K562 (cell line): ENCODE measurements around the gene LAGE3. TPM values are rescaled to one million over a fixed set of nuclear protein-coding genes. Genes with fewer than 3 reads are reported as not detected.

Experiments used
- DIDO1 ChIP-seq: fragments of 450-650 bp; IDR thresholded peaks from 2 replicates; pipeline ENCODE4 v1.6.1; 2016; ENCODE audit warnings: low read depth, missing biosample characterization, missing genetic modification characterization
- DMBX1 ChIP-seq: fragments of 250-450 bp; sonication (Bioruptor Pico); IDR thresholded peaks from 2 replicates; pipeline ENCODE4 v1.8.0; 2022; ENCODE audit warnings: inconsistent platforms, mild to moderate bottlenecking, moderate library complexity, borderline replicate concordance
- GTF2E2 ChIP-seq: fragments of 200-800 bp; sonication (Bioruptor generic); IDR thresholded peaks from 2 replicates; pipeline ENCODE4 v1.6.1; 2016; ENCODE audit warnings: missing genetic modification characterization, missing compliant biosample characterization
- KDM5B ChIP-seq: fragments of 200-600 bp; sonication (generic); IDR thresholded peaks from 2 replicates; pipeline ENCODE4 v1.6.1; 2012; ENCODE audit warnings: low read depth, mild to moderate bottlenecking, moderate library complexity, low read length, control low read depth, inconsistent platforms; ENCODE audit not compliant: insufficient replicate concordance
- RBM14 ChIP-seq: fragments of 200-400 bp; formaldehyde crosslinking; IDR thresholded peaks from 2 replicates; pipeline ENCODE4 v1.6.1; 2018; ENCODE audit warnings: low read depth, mild to moderate bottlenecking, low read length, moderate library complexity, borderline replicate concordance; ENCODE audit not compliant: insufficient read depth
- RCOR1 ChIP-seq, 2 experiments: IDR thresholded peaks; 2 replicates each; pipeline ENCODE4 v1.6.1; 2012; ENCODE audit warnings: low read depth in 2 of 2, low read length in 2 of 2, borderline replicate concordance in 1 of 2, improper control_type of control experiment in 1 of 2
- ZNF77 ChIP-seq: fragments of 250-450 bp; sonication (Bioruptor Pico); IDR thresholded peaks from 2 replicates; pipeline ENCODE4 v1.5.0; 2020
- polyA plus RNA-seq, 8 experiments: library from polyadenylated mRNA; depleted of rRNA in 4 of 8; stranded (reverse) in 5 of 8; unstranded in 3 of 8; fragments of >200 nt; fragmentation: Nextera tagmentation in 2 of 8; fragmentation: Illumina TruSeq in 1 of 8; extraction: Ambion mirVana in 2 of 8; extraction: Trizol in 1 of 8; gene quantifications; 2 replicates each; pipeline versions ENCODE4 v1.2.1 to v1.2.3, GENCODE V29; 2011 to 2014; ENCODE audit warnings: inconsistent platforms in 1 of 8, missing spikeins in 1 of 8
- total RNA-seq, 7 experiments: library from RNA; depleted of rRNA in 6 of 7; stranded (reverse); fragments of >200 nt in 6 of 7; fragmentation: Illumina TruSeq in 2 of 7; extraction: Trizol in 2 of 7; gene quantifications; 2 replicates each; pipeline versions ENCODE4 v1.2.1 to v1.2.3, GENCODE V29; 2011 to 2021; ENCODE audit warnings: low replicate concordance in 1 of 7
- TF ChIP-seq, protein P1 (sequence below): sonication (generic); formaldehyde crosslinking; IDR thresholded peaks from 2 replicates; pipeline ENCODE4 v1.8.1; 2023; ENCODE audit warnings: mild to moderate bottlenecking, missing genetic modification reagents

LAGE3 gene
- total and polyA plus RNA-seq, 9 of the 15 experiments (the other 6 are each of a cell fraction or from before 2014, with no cell fraction given), result 28.2 to 125 (median 35.8) TPM

DNA sequence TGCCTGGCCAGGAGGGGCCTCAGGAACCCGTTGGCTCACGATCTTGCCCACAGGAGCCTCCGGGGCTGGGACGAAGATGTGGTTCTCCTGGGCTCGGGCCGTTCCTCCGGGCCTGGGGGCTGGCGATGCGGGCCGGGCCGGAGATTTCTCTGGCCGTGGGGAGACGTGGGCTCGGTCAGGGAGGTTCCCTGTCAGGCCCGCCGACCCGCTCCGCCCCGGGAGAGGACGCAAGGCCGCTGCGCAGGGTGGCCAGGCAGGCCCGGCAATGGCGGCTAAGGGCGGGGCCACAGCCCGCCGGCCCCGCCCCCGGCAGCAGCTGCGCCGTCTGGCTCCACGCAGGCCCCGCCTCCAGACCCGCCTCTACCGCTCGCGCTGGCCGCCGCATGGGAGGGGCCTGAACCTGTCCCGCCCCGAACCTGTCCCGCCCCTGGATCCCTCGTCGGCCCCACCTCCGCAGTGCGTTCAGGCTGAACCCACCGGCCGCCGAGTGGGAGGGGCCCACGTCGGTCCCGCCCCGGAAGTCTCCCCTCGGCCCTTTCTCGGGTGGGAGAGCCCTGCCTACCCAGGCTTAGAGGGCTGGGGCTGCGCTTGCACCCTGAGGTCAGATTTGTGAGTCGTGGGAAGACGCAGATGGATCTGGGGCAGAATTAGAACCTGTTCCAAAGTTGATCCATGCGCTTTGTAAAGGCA lies 37.0 kb upstream of the LAGE3 start, which contains the start of gene FAM3A (continued):
- peak; percentile 77 for TF ChIP-seq KDM5B
- no peak for TF ChIP-seq DMBX1 (CRISPR knock-in tag)
- no peak for TF ChIP-seq RBM14
- no peak for TF ChIP-seq DIDO1 (tag)
- TF ChIP-seq RCOR1 (IDR thresholded peaks at IDR 0.05; ENCODE audit: borderline replicate concordance in 1 of 2, low read depth in 2 of 2, low read length in 2 of 2), result no peak
- no peak for TF ChIP-seq ZNF77
- TF ChIP-seq GTF2E2 (tag), result 0 out of 2 replicates have a peak, but pooled peaks have one; percentile 16
- TF ChIP-seq, protein P1, sequence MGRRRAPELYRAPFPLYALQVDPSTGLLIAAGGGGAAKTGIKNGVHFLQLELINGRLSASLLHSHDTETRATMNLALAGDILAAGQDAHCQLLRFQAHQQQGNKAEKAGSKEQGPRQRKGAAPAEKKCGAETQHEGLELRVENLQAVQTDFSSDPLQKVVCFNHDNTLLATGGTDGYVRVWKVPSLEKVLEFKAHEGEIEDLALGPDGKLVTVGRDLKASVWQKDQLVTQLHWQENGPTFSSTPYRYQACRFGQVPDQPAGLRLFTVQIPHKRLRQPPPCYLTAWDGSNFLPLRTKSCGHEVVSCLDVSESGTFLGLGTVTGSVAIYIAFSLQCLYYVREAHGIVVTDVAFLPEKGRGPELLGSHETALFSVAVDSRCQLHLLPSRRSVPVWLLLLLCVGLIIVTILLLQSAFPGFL (CRISPR knock-in tag), result no peak
